ENCODE results near the gene STK38L. TPM values are rescaled to one million over a fixed set of nuclear protein-coding genes. Genes with fewer than 3 reads are reported as not detected.
A peak's percentile ranks its signal among the peaks of the same experiment; 100 is the strongest.

The STK38L gene
- total and polyA plus RNA-seq, 2 of the 4 experiments (the other 2 are of a cell fraction): 5.1 to 7.2 TPM

GRCh38 chr12:27289414-27289813, 45.3 kb downstream of the STK38L start:
- H3K36me3 ChIP-seq (ENCODE audit: control insufficient read depth, insufficient read depth, low read length): no peaks in the 10 kb centered on the region
- POLR2A ChIA-PET (ENCODE audit: unreplicated experiment): no interaction called here
- TF ChIP-seq CEBPB (IDR thresholded peaks at IDR 0.05; ENCODE audit: low read depth, low read length) (no peak), BHLHE40 (IDR thresholded peaks at IDR 0.05; ENCODE audit: low read depth, low read length) (0 out of 2 replicates have a peak, but pooled peaks have one; percentile 4)
- H4K5ac ChIP-seq (ENCODE audit: low read depth, low read length): no peak overlapping the region
- no peak overlapping the region for H2BK20ac ChIP-seq (ENCODE audit: low read depth, low read length)
- H3K56ac ChIP-seq (ENCODE audit: extremely low read depth, insufficient read depth, low read length): no peak overlapping the region
- no CpG with 5 or more reads among the region's 3 CpGs for WGBS, 2 experiments (ENCODE audit: extremely low coverage in 2 of 2, insufficient read length in 1 of 2)
- no peak overlapping the region for H3K4ac ChIP-seq (ENCODE audit: low read depth, low read length)
- no peak overlapping the region for H2BK15ac ChIP-seq (ENCODE audit: low read depth, low read length)
- H4K20me1 ChIP-seq (ENCODE audit: insufficient read depth, low read length): no peaks in the 10 kb centered on the region
- H3K9me1 ChIP-seq (ENCODE audit: insufficient read depth, low read length): no peaks in the 10 kb centered on the region; the same call in 1 of the 2 replicates
- H3K4me1 ChIP-seq (ENCODE audit: control insufficient read depth, insufficient read depth, low read length): peaks cover 4% of the 10 kb centered on the region
- no peaks in the 10 kb centered on the region for H3K9me3 ChIP-seq (ENCODE audit: control insufficient read depth, insufficient read depth, low read length)
- H3K23ac ChIP-seq (ENCODE audit: low read depth, low read length): no peak overlapping the region
- H4K91ac ChIP-seq (ENCODE audit: insufficient read depth, low read depth, low read length): no peak overlapping the region
- BruUV-seq (replicated peaks): no TSS peak
- H3K27ac ChIP-seq (ENCODE audit: insufficient read depth, low read length): no peak overlapping the region
- dilution Hi-C loops (cut with HindIII; ENCODE audit: low sequenced_read_pairs, unreplicated experiment): no loop called here
- no peak overlapping the region for H3K9ac ChIP-seq (ENCODE audit: low read depth, low read length)
- no peaks in the 10 kb centered on the region for H3K27me3 ChIP-seq (ENCODE audit: control insufficient read depth, insufficient read depth, low read length)
- intact Hi-C loops (cut with micrococcal nuclease): no loop called here
- H2BK120ac ChIP-seq (ENCODE audit: low read depth, low read length): no peak overlapping the region
- H2AFZ ChIP-seq (replicated peaks; ENCODE audit: low read length, poor library complexity): no peak overlapping the region
- no peak overlapping the region for H3K4me3 ChIP-seq (ENCODE audit: insufficient read depth, low read depth, low read length)
- no peak overlapping the region for H4K8ac ChIP-seq (ENCODE audit: low read depth in 2 of 2, low read length in 2 of 2)
- no peak overlapping the region for H3K18ac ChIP-seq (ENCODE audit: low read depth, low read length)
- no peak overlapping the region for H2BK5ac ChIP-seq (ENCODE audit: low read depth, low read length, poor library complexity, severe bottlenecking)
- DNase-seq: peak; percentile 20
- peak; percentile 69; the same call in 1 of the 2 replicates for ATAC-seq (ENCODE audit: low read depth)
- no peak overlapping the region for H3K4me2 ChIP-seq (ENCODE audit: low read depth, low read length)
- CTCF ChIA-PET: interaction anchor here (1.0 kb wide), 1 partner anchor 13 kb away, joined by 3 read pairs; no protein-coding TSS in a partner anchor
- no peak overlapping the region for H3K14ac ChIP-seq (replicated peaks; ENCODE audit: low read depth, low read length)
- peaks cover 2 to 18% of the 10 kb centered on the region in 2 experiments; a peak in 3 of 4 replicates for H3K79me1 ChIP-seq (ENCODE audit: low read depth in 1 of 2, low read length in 2 of 2)
- in situ Hi-C loops (cut with MboI; ENCODE audit: low sequenced_read_pairs): no loop called here
- no peak overlapping the region for H2AK9ac ChIP-seq (replicated peaks; ENCODE audit: low read depth, low read length, poor library complexity)
- H2AK5ac ChIP-seq (ENCODE audit: low read depth, low read length): no peak overlapping the region

Data from IMR-90 (cell line).